ENCODE measurements around the gene YEATS4. TPM values are rescaled to one million over a fixed set of nuclear protein-coding genes. Genes with fewer than 3 reads are reported as not detected.

The YEATS4 gene
- total RNA-seq, 6 donors from 2014 or later = 1.00 to 12.8 (median 10.2) TPM

GRCh38 chr12:69438539-69438938 is 79.0 kb downstream of the YEATS4 start:
- TF ChIP-seq EP300 (IDR thresholded peaks at IDR 0.05) (no peak), POLR2AphosphoS5 (IDR thresholded peaks at IDR 0.05) (no peak), POLR2A (IDR thresholded peaks at IDR 0.05) (no peak), CTCF (IDR thresholded peaks at IDR 0.05) (no peak)
- WGBS, 2 donors = 96 to 100% methylated on average over 3 of the region's 3 CpGs
- no peak for ATAC-seq (ENCODE audit: low FRiP score in 2 of 2)
- Histone ChIP-seq H3K27me3 (no peaks in the 10 kb centered on the region), H3K27ac (no peak overlapping the region), H3K36me3 (no peaks in the 10 kb centered on the region), H3K4me1 (no peaks in the 10 kb centered on the region), H3K4me3 (no peak overlapping the region), H3K9me3 (no peaks in the 10 kb centered on the region)
- DNase-seq = no peak

GRCh38 chr12:69440016-69440415 is 80.5 kb downstream of the YEATS4 start:
- Histone ChIP-seq H3K36me3 (no peaks in the 10 kb centered on the region), H3K4me1 (no peaks in the 10 kb centered on the region), H3K9me3 (no peaks in the 10 kb centered on the region), H3K27ac (no peak overlapping the region), H3K4me3 (no peak overlapping the region), H3K27me3 (no peaks in the 10 kb centered on the region)
- DNase-seq (no peak), ATAC-seq (ENCODE audit: low FRiP score in 2 of 2) (no peak)
- no peak for TF ChIP-seq CTCF (IDR thresholded peaks at IDR 0.05)
- TF ChIP-seq EP300 (IDR thresholded peaks at IDR 0.05) = no peak
- TF ChIP-seq POLR2AphosphoS5 (IDR thresholded peaks at IDR 0.05) = no peak
- no peak for TF ChIP-seq POLR2A (IDR thresholded peaks at IDR 0.05)
- WGBS, 2 donors = 86 to 98% methylated on average over 3 of the region's 3 CpGs

Small RNA genes lying within 50 kb of the gene (small RNA-seq; reads per million reads assigned to genes)
- 0 reads per million in 4 donors for gene RN7SL804P

Other genes with a start within 250 kb of the YEATS4 start
- 10 to 100 TPM; 22.9 to 57.1 (median 48.2) TPM for gene CPSF6, start 120.2 kb upstream of the YEATS4 start, total RNA-seq
- 1,000 to 10,000 TPM in 1 of 6 donors, 100 to 1,000 TPM in 4, 10 to 100 TPM in 1; 52.9 to 1,947 (median 459) TPM for gene LYZ, start 11.4 kb upstream of the YEATS4 start, total RNA-seq
- 10 to 100 TPM; 14.3 to 54.1 (median 24.7) TPM for gene FRS2, start 110.6 kb downstream of the YEATS4 start, total RNA-seq
- gene CCT2, start 225.7 kb downstream of the YEATS4 start, total RNA-seq = 100 to 1,000 TPM in 3 of 6 donors, 10 to 100 TPM in 3; 28.1 to 117 (median 91.0) TPM